Measurements from ENCODE around the gene STARD9. TPM values are rescaled to one million over a fixed set of nuclear protein-coding genes. Genes with fewer than 3 reads are reported as not detected.

Gene STARD9
- total RNA-seq, 1 experiment from 2014 or later: 1.7 TPM

- intact Hi-C loops (cut with micrococcal nuclease; ENCODE audit: unreplicated experiment): no loop called here
- POLR2A ChIA-PET (ENCODE audit: unreplicated experiment): no interaction called here
- Histone ChIP-seq H3K79me2 (ENCODE audit: low read depth) (no peaks in the 10 kb centered on the region), H4K20me1 (ENCODE audit: insufficient read depth) (no peaks in the 10 kb centered on the region), H3K4me1 (replicated peaks; ENCODE audit: insufficient read depth) (no peaks in the 10 kb centered on the region), H2AFZ (no peak overlapping the region), H3F3A (ENCODE audit: insufficient read depth, low read depth) (no peaks in the 10 kb centered on the region), H3K9me2 (ENCODE audit: insufficient read depth) (no peaks in the 10 kb centered on the region), H3K4me2 (no peak overlapping the region), H3K9me3 (ENCODE audit: insufficient read depth, low read depth) (no peaks in the 10 kb centered on the region), H3K4me3 (no peak overlapping the region), H3K36me3 (ENCODE audit: low read depth) (no peaks in the 10 kb centered on the region), H3K27me3 (ENCODE audit: insufficient read depth, low read depth) (no peaks in the 10 kb centered on the region), H3K27ac (no peak overlapping the region)
- DNase-seq: no peak
- CTCF ChIA-PET: no interaction called here
- TF ChIP-seq EZH2 (IDR thresholded peaks at IDR 0.05; ENCODE audit: low read depth) (no peak), CTCF (conservative IDR thresholded peaks at IDR 0.05) (no peak)
- BruUV-seq (replicated peaks): no TSS peak
Measured at GRCh38 chr15:42734076-42734672, 158.8 kb downstream of the STARD9 start.

GRCh38 chr15:42735382-42736165 is 160.2 kb downstream of the STARD9 start:
- POLR2A ChIA-PET (ENCODE audit: unreplicated experiment): no interaction called here
- H3K4me2 ChIP-seq: peak overlapping the region; percentile 84
- H3K79me2 ChIP-seq (ENCODE audit: low read depth): no peaks in the 10 kb centered on the region
- no peak for DNase-seq
- CTCF ChIA-PET: no interaction called here
- TF ChIP-seq CTCF (conservative IDR thresholded peaks at IDR 0.05) (no peak), EZH2 (IDR thresholded peaks at IDR 0.05; ENCODE audit: low read depth) (no peak)
- no peaks in the 10 kb centered on the region for H3F3A ChIP-seq (ENCODE audit: insufficient read depth, low read depth)
- no peaks in the 10 kb centered on the region for H3K27me3 ChIP-seq (ENCODE audit: insufficient read depth, low read depth)
- H2AFZ ChIP-seq: peak overlapping the region; percentile 88; the same call in 1 of the 2 replicates
- intact Hi-C loops (cut with micrococcal nuclease; ENCODE audit: unreplicated experiment): loop anchor here (2.0 kb wide), 1 partner anchor 191 kb away; no protein-coding TSS in a partner anchor
- no peaks in the 10 kb centered on the region for H4K20me1 ChIP-seq (ENCODE audit: insufficient read depth)
- peak overlapping the region; percentile 78; the same call in 1 of the 2 replicates for H3K4me3 ChIP-seq
- no peaks in the 10 kb centered on the region for H3K4me1 ChIP-seq (replicated peaks; ENCODE audit: insufficient read depth)
- H3K36me3 ChIP-seq (ENCODE audit: low read depth): no peaks in the 10 kb centered on the region
- H3K9me3 ChIP-seq (ENCODE audit: insufficient read depth, low read depth): no peaks in the 10 kb centered on the region
- TSS peak; percentile 45 for BruUV-seq (replicated peaks)
- H3K27ac ChIP-seq: no peak overlapping the region
- no peaks in the 10 kb centered on the region for H3K9me2 ChIP-seq (ENCODE audit: insufficient read depth)

- no peaks in the 10 kb centered on the region for H3K9me2 ChIP-seq (ENCODE audit: insufficient read depth)
- POLR2A ChIA-PET (ENCODE audit: unreplicated experiment): no interaction called here
- H3K4me2 ChIP-seq: peak overlapping the region; percentile 84
- H3K4me3 ChIP-seq: peak overlapping the region; percentile 78
- H3F3A ChIP-seq (ENCODE audit: insufficient read depth, low read depth): no peaks in the 10 kb centered on the region
- H3K27ac ChIP-seq: no peak overlapping the region
- peak in 1 of 2 experiments; percentile 21 for DNase-seq
- H4K20me1 ChIP-seq (ENCODE audit: insufficient read depth): no peaks in the 10 kb centered on the region
- TF ChIP-seq EZH2 (IDR thresholded peaks at IDR 0.05; ENCODE audit: low read depth) (no peak), CTCF (conservative IDR thresholded peaks at IDR 0.05) (no peak)
- H3K9me3 ChIP-seq (ENCODE audit: insufficient read depth, low read depth): no peaks in the 10 kb centered on the region
- no peaks in the 10 kb centered on the region for H3K36me3 ChIP-seq (ENCODE audit: low read depth)
- CTCF ChIA-PET: no interaction called here
- no peaks in the 10 kb centered on the region for H3K4me1 ChIP-seq (replicated peaks; ENCODE audit: insufficient read depth)
- peak overlapping the region; percentile 88; the same call in 1 of the 2 replicates for H2AFZ ChIP-seq
- no peaks in the 10 kb centered on the region for H3K27me3 ChIP-seq (ENCODE audit: insufficient read depth, low read depth)
- BruUV-seq (replicated peaks): no TSS peak
- intact Hi-C loops (cut with micrococcal nuclease; ENCODE audit: unreplicated experiment): loop anchor here (2.0 kb wide), 1 partner anchor 191 kb away; no protein-coding TSS in a partner anchor
- no peaks in the 10 kb centered on the region for H3K79me2 ChIP-seq (ENCODE audit: low read depth)
Measured at GRCh38 chr15:42736178-42736792, 160.9 kb downstream of the STARD9 start.

Measured in PC-9 (cell line).